Muscle of arm (tissue), 12 donors: ENCODE data around the gene DDR1. TPM values are rescaled to one million over a fixed set of nuclear protein-coding genes. Genes with fewer than 3 reads are reported as not detected.
"Not testable (repeated sequence)": the region's sequence is repeated elsewhere in the genome, so short reads cannot be mapped to it uniquely, and the experiment has no call there.

Source experiments
- DNase-seq: peaks from one replicate; pipeline ENCODE4 v3.0.0-alpha.2; 2013
- polyA plus RNA-seq, 12 donors: library from polyadenylated mRNA; unstranded; fragments of 120-200 nt; gene quantifications; one replicate each; pipeline ENCODE4 v1.2.1, GENCODE V29; 2013; ENCODE audit not compliant: insufficient read length in 12 of 12

Gene DDR1
- polyA plus RNA-seq, 12 donors = 52.4 to 112 (median 69.5) TPM; not detected in 1

GRCh38 chr6:30849903-30850651 lies 34.2 kb upstream of the DDR1 start:
- DNase-seq = no peak

DNA sequence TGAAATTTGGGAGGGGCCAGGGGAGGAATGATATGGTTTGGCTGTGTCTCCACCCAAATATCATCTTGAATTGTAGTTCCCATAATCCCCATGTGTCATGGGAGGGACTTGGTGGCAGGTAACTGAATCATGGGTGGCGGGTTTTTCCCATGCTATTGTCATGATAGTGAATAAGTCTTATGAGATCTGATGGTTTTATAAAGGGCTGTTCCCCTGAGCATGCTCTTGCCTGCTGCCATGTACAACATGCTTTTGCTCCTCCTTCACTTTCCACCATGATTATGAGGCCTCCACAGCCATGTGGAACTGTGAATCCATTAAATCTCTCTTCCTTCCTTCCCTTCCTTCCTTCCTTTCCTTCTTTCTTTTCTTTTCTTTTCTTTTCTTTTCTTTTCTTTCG lies 31.9 kb upstream of the DDR1 start:
- DNase-seq = not testable (repeated sequence)

DNA sequence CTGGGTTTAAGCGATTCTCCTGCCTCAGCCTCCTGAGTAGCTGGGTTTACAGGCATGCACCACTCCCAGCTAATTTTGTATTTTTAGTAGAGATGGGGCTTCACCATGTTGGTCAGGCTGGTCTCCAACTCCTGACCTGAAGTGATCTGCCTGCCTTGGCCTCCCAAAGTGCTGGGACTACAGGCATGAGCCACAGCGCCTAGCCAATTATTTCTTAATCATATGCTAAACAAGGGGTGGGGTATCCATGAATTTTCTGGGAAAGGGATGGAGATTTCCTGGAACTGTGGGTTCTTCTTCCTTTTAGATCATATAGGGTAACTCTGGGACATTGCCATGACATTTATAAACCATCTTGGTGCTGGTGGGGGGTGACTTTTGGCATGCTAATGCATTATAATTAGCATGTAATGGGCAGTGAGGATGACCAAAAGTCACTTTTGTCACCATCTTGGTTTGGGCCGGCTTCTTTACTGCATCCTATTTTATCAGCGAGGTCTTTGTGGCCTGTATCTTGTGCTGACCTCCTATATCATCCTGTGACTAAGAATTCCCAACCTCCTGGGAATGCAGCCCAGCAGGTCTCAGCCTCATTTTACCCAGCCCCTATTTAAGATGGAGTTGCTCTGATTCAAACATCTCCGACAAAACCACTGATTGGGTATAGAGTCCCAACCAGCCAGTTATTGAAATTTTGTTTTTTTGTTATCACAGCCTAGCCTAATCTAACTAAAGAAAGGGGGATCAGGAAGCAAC lies 29.9 kb upstream of the DDR1 start:
- DNase-seq = no peak

- DNase-seq = no peak
Measured at GRCh38 chr6:30855429-30856075, 28.8 kb upstream of the DDR1 start.

DNA sequence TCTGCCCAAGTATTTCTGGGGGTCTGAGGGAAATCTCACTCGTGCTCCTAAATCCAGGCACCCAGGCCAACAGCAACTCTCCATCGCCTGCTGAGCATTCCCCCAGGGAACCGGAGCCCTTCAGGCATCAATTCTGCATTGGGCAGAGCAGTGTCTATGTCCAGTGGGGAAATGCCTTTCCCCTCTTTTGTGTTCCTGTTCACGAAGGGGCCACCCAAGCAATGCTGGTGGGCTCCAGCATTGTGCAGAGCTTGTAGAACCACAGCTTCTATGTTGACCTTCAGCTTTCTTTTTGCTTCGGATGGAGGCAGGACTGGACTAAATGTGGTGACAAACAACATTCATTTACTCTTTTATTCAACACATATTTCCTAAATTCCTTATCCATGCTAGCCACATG lies 27.2 kb upstream of the DDR1 start:
- no peak for DNase-seq

GRCh38 chr6:30857549-30857948 lies 26.8 kb upstream of the DDR1 start:
- DNase-seq = no peak

- not testable (repeated sequence) for DNase-seq
Measured at GRCh38 chr6:30859726-30860125, 24.6 kb upstream of the DDR1 start.

DNA sequence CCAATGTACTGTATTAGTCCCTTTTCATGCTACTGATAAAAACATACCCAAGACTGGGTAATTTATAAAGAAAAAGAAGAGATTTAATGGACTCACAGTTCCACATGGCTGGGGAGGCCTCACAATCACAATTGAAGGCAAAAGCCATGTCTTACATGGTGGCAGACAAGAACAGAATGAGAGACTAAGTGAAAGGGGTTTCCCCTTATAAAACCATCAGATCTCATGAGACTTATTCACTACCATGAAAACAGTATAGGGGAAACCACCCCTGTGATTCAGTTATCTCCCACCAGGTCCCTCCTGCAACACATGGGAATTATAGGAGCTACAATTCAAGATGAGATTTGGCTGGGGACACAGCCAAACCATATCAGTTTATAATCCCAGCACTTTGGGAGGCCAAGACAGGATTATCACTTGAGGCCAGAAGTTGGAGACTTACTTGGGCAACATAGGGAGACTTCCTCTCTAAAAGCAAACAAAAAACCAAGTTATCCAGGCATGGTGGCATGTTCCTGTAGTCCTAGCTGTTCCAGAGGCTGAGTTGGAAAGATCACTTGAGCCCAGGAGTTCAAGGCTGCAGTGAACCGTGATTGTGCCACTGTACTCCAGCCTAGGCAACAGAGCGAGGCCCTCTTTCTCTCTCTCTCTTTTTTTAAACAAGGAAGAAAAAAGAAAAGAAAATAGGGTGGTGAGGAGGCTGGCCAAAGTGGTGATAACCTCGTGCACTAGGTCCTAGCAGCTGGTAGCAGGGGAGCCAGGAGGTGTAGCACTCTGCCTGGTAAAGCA lies 22.9 kb upstream of the DDR1 start:
- no peak for DNase-seq

GRCh38 chr6:30862156-30862875 lies 22.0 kb upstream of the DDR1 start:
- DNase-seq = no peak

GRCh38 chr6:30864325-30864724 lies 20.0 kb upstream of the DDR1 start:
- no peak for DNase-seq

GRCh38 chr6:30869241-30869749 lies 15.0 kb upstream of the DDR1 start:
- DNase-seq = not testable (repeated sequence)

- no peak for DNase-seq
Measured at GRCh38 chr6:30870546-30870945, 13.8 kb upstream of the DDR1 start.

- DNase-seq = no peak
Measured at GRCh38 chr6:30871592-30872183, 12.6 kb upstream of the DDR1 start.

GRCh38 chr6:30873137-30873640 lies 11.1 kb upstream of the DDR1 start:
- no peak for DNase-seq

DNA sequence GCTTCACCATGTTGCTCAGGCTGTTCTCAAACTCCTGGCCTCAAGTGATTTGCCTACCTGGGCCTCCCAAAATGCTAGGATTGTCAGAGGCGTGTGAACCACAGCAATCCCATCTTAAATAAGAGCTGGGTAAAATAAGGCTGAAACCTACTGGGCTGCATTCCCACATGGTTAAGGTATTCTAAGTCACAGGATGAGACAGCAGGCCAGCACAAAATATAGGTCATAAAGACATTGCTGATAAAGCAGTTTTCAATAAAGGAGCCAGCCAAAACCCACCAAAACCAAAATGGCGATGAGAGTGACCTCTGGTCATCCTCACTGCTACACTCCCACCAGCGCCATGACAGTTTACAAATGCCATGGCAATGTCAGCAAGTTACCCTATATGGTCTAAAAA lies 10.5 kb upstream of the DDR1 start:
- not testable (repeated sequence) for DNase-seq

DNA sequence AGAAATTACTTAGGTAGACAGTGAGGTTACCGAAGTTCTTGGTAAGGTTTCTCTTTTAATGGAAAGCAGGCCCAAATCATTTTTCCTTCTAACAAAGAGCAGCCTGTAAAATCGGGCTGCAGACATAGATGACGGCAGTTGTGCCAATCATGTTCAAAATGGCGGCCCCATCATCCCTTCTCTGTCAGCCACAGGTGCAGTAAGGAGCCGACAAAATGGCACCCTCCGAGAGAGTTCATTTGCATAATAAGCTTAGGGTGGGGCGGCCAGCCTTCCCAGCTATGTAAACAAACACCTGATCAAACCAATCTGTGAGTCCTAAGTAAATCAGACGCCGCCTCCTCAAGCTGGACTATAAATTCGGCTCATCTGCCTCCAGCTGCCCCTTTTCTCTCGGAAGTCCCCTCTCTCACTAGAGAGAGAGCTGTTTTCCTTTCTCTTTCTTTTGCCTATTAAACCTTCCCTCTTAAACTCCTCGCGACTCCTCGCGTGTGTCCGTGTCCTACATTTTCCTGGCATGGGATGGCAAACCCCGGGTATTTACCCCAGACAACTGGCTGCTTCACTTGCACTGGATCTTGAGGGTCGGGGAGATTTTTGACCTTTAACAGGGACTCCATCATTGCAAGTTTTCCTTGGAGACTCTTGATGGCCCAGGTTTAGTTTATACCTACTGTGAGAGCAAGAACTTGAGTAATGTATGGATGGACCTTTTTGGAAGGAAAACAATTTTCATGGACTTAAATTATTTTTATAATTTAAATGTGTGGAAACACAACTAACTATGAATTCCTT lies 8.9 kb upstream of the DDR1 start:
- no peak for DNase-seq

GRCh38 chr6:30876039-30876730 lies 8.1 kb upstream of the DDR1 start:
- DNase-seq = peak; percentile 43

- DNase-seq = peak; percentile 92
Measured at GRCh38 chr6:30877419-30878262, 6.7 kb upstream of the DDR1 start.
